Prostate gland (tissue), 2 donors: Measurements from ENCODE around the gene OPHN1. TPM values are rescaled to one million over a fixed set of nuclear protein-coding genes. Genes with fewer than 3 reads are reported as not detected.

Source experiments
- DNase-seq: peaks from one replicate; pipeline ENCODE4 v3.0.0-alpha.2; 2019; ENCODE audit warnings: low spot score
- H3K27ac ChIP-seq, 2 donors: fragments of 200-600 bp; sonication (generic); 2 replicates each; pipeline ENCODE4 v1.5.1; 2017 to 2019
- H3K27me3 ChIP-seq: fragments of 200-600 bp; sonication (generic); replicated peaks from 2 replicates; pipeline ENCODE4 v1.5.1; 2019; ENCODE audit not compliant: insufficient read depth
- H3K36me3 ChIP-seq, 2 donors: fragments of 200-600 bp; sonication (generic); 1 replicate in 1 of 2; 2 replicates in 1 of 2; pipeline versions ENCODE4 v1.5.1 to v1.8.1; 2017 to 2019
- H3K4me1 ChIP-seq: fragments of 200-600 bp; sonication (generic); replicated peaks from 2 replicates; pipeline ENCODE4 v1.5.1; 2019
- H3K4me3 ChIP-seq, 2 donors: fragments of 200-600 bp; sonication (generic); 2 replicates each; pipeline ENCODE4 v1.5.1; 2017 to 2019
- H3K9me3 ChIP-seq: fragments of 200-600 bp; sonication (generic); 2 replicates; pipeline ENCODE4 v1.5.1; 2017
- CTCF ChIP-seq, 4 experiments: fragments of 200-600 bp in 2 of 4; fragments of 450-650 bp in 2 of 4; sonication (generic) in 2 of 4; IDR thresholded peaks; 1 replicate in 3 of 4; 2 replicates in 1 of 4; pipeline ENCODE4 v1.5.1; 2016 to 2019; ENCODE audit warnings: antibody characterized with exemption in 4 of 4, mild to moderate bottlenecking in 2 of 4, moderate library complexity in 2 of 4
- POLR2A ChIP-seq: fragments of 450-650 bp; IDR thresholded peaks from one replicate; pipeline ENCODE4 v1.6.1; 2016; ENCODE audit warnings: antibody characterized with exemption, mild to moderate bottlenecking
- POLR2AphosphoS5 ChIP-seq: sonication (generic); formaldehyde crosslinking; IDR thresholded peaks from one replicate; pipeline ENCODE4 v1.6.1; 2017; ENCODE audit warnings: antibody characterized with exemption
- WGBS: methylation state at CpG from one replicate; pipeline ENCODE4 v1.1.5; 2018; 5-methylcytosine and 5-hydroxymethylcytosine counted together
- intact Hi-C: fragments of 100-400 bp; cut with DNase I; formaldehyde crosslinking; loops from one replicate; pipeline ENCODE4 v1.14.2; 2022
- total RNA-seq, 2 donors: library from RNA; depleted of rRNA; stranded (reverse); fragments of >200 nt; gene quantifications; one replicate each; pipeline ENCODE4 v1.1.0, GENCODE V29; 2016

OPHN1 gene
- total RNA-seq, 2 donors from 2014 or later, result 18.7 to 26.2 TPM

DNA sequence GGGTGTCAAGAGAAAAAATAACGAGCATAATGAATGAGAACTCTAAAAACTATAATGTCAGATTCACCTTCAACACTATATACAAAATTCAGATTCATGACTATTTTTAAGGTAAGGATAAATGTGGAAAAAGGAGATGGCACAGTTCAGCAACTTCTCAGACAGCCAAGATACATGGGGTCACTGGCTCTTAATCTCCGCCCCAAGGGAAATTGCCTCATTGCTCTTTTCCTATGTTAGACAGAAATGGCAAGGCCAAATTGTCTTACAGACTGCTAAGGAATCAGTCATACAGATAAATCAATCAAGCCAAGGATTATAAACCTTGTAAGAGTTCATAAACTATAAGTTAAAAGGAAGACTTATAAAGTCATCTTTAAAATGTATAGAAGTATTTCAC is 183.4 kb downstream of the OPHN1 start:
- no peaks in the 10 kb centered on the region for H3K4me1 ChIP-seq
- no peaks in the 10 kb centered on the region for H3K9me3 ChIP-seq
- WGBS, result 82% methylated on average over 2 of the region's 2 CpGs
- no peak overlapping the region for H3K4me3 ChIP-seq
- no peaks in the 10 kb centered on the region for H3K27me3 ChIP-seq
- intact Hi-C loops, result no loop called here
- TF ChIP-seq POLR2AphosphoS5, result no peak
- TF ChIP-seq CTCF (IDR thresholded peaks at IDR 0.05), result no peak
- TF ChIP-seq POLR2A, result no peak
- DNase-seq, result no peak
- no peaks in the 10 kb centered on the region for H3K36me3 ChIP-seq
- H3K27ac ChIP-seq, result no peak overlapping the region

DNA sequence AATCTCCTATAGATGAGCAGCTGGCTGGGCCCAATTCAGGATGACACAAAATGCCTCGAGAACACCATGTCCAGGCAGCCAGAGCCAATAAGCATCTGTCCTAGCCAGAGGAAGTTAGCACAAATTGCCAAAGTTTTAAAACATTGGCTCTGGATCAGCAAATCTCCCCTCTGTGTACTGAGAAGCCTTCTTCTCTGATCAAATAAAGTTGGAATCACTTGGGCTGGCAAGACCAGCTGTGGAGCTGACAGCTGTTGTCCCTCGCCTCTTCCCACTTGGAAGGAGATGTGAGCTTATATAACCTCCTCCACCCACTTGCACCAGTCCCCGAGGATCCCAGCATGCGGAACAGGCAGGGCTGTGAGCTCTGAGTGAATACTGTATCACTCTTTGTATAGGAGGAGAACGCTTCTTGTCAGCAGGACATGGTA is 183.9 kb downstream of the OPHN1 start:
- H3K9me3 ChIP-seq, result no peaks in the 10 kb centered on the region
- TF ChIP-seq CTCF (IDR thresholded peaks at IDR 0.05) (no peak), POLR2AphosphoS5 (no peak), POLR2A (no peak)
- H3K4me1 ChIP-seq, result no peaks in the 10 kb centered on the region
- WGBS, result 31% methylated on average over 5 of the region's 5 CpGs
- H3K27ac ChIP-seq, result no peak overlapping the region
- intact Hi-C loops, result no loop called here
- H3K4me3 ChIP-seq, result no peak overlapping the region
- DNase-seq, result no peak
- H3K36me3 ChIP-seq, result no peaks in the 10 kb centered on the region
- H3K27me3 ChIP-seq, result no peaks in the 10 kb centered on the region

GRCh38 chrX:68238568-68238967 is 194.7 kb downstream of the OPHN1 start:
- TF ChIP-seq POLR2A (no peak), CTCF (IDR thresholded peaks at IDR 0.05) (no peak), POLR2AphosphoS5 (no peak)
- H3K4me1 ChIP-seq, result no peaks in the 10 kb centered on the region

DNA sequence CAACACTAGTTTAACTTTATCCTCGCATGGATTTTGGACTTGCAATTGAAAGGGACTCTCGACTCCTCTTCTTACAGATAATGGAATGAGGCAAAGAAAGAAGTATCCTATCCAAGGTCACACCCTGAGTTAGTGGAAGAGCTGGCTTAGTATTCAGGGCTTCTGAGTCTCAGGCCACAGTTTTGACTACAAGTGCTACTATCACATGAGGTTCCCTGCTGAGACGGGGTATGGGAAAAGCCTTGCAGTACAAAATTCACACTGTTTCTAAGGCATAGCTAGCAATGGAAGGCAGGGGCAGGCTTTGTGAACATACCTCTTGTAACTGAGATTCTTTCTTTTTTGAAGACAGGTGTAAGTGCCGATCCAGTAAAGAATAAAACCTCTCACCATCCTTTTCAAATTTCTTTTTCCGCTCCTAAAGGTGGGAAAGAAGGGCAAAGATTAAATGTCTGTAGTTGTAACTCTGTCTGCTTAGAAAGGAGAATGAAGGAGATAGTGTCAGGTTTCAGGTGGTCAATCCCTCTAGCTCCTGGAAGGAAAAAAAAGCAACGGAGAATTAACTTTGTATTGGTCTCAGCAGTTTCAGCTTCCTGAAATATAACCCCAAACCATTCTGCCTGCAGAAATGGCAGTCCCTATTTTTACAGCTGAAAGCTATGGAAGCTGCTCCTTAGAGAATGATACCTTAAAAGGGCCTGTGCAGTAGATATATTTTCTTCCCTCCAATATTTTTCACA is 199.0 kb downstream of the OPHN1 start:
- no peaks in the 10 kb centered on the region for H3K9me3 ChIP-seq
- H3K36me3 ChIP-seq, result no peaks in the 10 kb centered on the region
- no peak overlapping the region for H3K27ac ChIP-seq
- H3K4me3 ChIP-seq, result no peak overlapping the region
- no peak for DNase-seq
- no peaks in the 10 kb centered on the region for H3K27me3 ChIP-seq
- intact Hi-C loops, result no loop called here
- WGBS, result 85% methylated on average over 6 of the region's 6 CpGs
- no peaks in the 10 kb centered on the region for H3K4me1 ChIP-seq
- TF ChIP-seq CTCF (IDR thresholded peaks at IDR 0.05), result no peak
- no peak for TF ChIP-seq POLR2A
- no peak for TF ChIP-seq POLR2AphosphoS5

More at GRCh38 chrX:68238568-68238967, 194.7 kb downstream of the OPHN1 start:
- Histone ChIP-seq H3K36me3 (no peaks in the 10 kb centered on the region), H3K4me3 (no peak overlapping the region), H3K27me3 (no peaks in the 10 kb centered on the region), H3K27ac (no peak overlapping the region), H3K9me3 (no peaks in the 10 kb centered on the region)
- 95% methylated on average over 7 of the region's 7 CpGs for WGBS
- intact Hi-C loops, result no loop called here
- no peak for DNase-seq

- Histone ChIP-seq H3K27me3 (no peaks in the 10 kb centered on the region), H3K36me3 (no peaks in the 10 kb centered on the region), H3K27ac (no peak overlapping the region), H3K4me3 (no peak overlapping the region), H3K4me1 (no peaks in the 10 kb centered on the region), H3K9me3 (no peaks in the 10 kb centered on the region)
- no peak for DNase-seq
- 38% methylated on average over 5 of the region's 5 CpGs for WGBS
- intact Hi-C loops, result no loop called here
- TF ChIP-seq CTCF (IDR thresholded peaks at IDR 0.05), result no peak
- TF ChIP-seq POLR2A, result no peak
- no peak for TF ChIP-seq POLR2AphosphoS5
These were observed 201.1 kb downstream of the OPHN1 start for GRCh38 chrX:68232206-68232605.
